ENCODE measurements around the gene CPN2.

The CPN2 gene

DNA sequence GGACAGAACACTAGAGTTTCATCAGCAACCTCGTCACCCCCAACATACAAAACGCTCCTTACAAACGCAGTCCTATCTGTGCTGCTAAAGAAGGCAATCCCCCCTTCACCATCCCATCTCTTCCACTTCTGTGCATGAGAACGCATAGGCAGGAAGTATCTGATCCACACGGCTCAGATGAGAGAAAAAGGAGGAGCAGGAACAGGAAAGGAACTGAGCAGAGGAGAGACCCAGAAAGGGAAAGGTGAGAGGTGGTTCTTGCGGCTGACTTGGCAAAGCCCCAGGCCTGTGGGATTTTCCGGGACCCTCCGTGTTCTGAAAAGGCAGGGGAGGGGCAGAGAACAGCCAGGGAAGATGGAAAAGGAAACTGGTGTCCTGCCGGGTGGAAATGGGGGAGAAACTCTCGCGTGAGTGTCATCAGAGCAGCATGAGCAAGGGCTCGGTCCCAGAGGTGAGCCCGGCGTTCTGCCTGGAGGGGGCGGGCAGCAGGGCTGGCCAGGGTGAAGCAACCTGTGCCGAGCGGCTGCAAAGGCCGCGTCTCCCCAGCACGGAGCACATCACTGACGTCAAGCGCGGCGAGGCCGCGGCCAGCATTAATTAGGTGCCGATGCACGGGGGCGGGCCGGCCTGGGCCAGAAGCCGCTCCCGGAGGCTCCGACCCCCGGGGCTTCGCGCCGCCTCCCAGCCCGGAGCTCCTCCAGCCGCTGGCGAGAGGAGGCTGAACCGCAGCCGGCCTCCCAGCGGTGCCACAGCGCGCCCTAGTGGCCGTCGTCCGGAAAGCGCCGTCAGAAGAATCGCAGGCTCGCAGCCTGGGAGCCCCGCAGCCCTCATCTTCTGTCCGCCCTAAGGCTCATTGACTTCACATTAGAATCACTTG, 35.8 kb downstream of the CPN2 start:
- H3K4me3 ChIP-seq (ENCODE audit: low read depth, low read length), result peak overlapping the region; percentile 5

DNA sequence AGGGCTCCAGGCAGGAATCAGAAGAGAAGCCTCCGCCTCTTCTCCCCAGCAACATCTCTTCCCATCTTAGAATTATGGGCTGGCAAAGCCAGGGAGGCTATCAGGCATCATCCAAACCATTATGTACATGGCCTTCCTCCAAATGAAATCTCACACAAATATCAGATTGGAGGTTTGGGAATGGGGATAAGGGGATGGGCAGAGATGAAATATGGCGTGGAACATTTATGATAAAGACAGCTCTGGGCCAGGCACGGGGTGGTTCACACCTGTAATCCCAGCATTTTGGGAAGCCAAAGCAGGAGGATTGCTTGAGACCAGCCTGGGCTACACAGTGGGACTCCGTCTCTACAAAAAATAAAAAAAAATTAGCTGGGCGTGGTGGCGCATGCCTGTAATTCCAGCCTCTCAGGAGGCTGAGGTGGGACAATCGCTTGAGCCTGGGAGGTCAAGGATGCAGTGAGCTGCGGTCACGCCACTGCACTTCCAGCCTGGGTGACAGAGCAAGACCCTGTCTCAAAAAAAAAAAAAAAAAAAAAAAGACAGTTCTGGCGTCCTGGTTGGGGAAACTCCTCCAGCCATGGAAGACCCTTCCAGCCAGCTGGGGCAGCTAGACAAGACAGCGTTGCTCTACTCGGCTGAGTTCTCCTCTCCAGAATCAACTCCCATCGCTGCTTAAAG, 36.6 kb downstream of the CPN2 start:
- H3K4me3 ChIP-seq (ENCODE audit: low read depth, low read length), result no peak overlapping the region

DNA sequence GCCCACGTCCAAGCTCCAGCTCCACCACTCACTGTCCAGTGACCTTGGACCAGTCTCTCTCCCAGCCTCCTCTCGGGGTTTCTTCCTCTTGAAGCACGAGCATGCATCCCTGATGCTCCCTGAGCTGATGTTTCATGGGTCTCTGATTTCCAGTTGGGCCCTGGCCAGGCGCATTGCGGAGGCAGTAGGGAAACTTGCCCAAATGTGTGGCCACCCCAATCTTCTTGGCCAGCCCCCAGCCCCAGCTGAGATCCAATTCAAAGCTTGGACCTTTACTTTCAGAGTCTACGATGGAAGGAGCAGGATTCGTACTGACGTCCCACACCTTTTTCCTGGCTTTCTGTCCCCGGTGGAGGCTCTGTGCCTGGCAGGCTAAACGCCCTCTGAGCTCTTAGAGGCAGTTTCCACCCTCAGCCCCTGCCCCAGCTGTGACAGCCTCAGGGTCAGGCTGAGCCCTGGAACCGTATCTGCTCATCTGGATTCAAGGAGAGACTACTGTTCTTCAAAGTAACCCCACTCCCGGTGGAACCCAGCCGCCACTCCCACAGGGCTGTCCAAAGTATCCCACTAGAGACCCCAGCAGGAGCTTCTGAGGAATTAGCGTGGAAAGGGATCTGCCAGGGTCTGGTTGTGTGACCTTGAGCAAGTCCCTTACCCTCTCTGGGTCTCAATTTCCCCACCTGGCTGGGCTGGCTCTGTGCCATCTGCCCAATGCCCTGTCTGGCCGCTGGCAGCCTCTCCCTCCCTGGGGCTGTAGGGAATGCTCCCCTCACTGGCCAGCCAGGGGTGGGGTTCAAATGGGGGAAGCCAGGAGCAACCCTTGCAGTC, 37.4 kb downstream of the CPN2 start:
- no peak overlapping the region for H3K4me3 ChIP-seq (ENCODE audit: low read depth, low read length)

DNA sequence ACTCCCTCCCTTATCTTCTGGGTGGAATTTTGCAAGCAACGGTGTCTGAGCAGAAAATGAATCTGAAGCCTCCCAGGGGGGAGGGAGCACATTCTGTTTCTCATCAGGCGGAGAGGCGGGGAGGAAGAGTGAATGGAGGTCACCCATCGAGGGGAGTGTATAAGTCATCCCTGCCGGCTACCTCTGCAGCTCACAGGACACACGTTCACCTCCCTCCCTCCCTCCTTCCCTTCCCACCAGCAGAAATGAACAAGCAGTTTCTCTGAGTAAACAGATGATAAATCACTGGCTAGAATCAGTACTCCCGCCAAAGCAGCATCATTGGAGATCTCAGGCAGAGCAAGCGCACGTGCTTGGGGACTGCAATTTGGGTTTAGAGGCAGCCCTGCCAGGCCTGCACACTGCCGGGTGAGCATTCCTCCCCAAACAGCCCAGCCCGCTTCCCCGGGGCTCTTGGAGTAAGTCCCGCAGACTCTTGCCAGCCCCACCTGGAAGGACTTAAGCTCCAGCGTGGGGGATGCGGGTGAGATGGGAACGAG, 38.3 kb downstream of the CPN2 start:
- no peak overlapping the region for H3K4me3 ChIP-seq (ENCODE audit: low read depth, low read length)

DNA sequence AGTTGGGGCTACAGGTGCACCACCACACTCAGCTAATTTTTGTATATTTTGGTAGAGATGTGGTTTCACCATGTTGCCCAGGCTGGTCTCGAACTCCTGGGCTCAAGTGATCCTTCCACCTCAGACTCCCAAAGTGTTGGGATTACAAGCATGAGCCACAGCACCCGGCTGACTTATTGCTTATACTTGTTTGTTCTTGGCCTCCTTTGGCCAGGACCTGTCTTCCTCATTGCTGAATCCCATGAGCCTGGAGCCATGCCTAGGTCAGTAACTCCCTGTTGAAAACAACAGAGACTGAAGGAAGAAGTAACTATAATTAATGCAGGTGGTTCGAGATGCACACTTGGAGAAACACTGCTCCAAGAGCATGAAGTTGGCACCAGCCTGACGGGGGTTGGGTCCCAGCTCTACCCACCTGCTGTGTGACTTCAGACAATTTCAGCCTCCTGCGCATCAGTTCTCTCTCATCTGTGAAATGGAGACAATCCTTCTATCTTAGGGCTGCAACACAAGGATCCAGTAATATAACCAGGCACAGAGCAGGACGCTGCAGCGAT, 38.9 kb downstream of the CPN2 start:
- H3K4me3 ChIP-seq (ENCODE audit: low read depth, low read length), result no peak overlapping the region

DNA sequence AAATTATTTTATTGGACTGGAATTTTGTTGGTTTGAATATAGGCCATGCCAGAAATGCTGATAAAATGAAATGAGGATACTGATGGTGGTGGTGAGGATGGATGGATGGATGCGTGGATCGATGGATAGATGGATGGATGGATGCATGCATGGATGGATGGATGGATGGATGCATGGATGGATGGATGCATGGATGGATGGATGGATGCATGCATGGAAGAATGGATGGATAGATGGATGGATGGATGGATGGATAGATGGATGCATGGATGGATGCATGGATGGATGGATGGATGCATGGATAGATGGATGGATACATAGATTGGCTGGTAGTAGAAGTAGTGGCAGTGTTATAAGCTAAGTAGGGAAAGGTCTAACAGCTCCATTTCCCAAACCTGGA, 40.1 kb downstream of the CPN2 start:
- no peak overlapping the region for H3K4me3 ChIP-seq (ENCODE audit: low read depth, low read length)

DNA sequence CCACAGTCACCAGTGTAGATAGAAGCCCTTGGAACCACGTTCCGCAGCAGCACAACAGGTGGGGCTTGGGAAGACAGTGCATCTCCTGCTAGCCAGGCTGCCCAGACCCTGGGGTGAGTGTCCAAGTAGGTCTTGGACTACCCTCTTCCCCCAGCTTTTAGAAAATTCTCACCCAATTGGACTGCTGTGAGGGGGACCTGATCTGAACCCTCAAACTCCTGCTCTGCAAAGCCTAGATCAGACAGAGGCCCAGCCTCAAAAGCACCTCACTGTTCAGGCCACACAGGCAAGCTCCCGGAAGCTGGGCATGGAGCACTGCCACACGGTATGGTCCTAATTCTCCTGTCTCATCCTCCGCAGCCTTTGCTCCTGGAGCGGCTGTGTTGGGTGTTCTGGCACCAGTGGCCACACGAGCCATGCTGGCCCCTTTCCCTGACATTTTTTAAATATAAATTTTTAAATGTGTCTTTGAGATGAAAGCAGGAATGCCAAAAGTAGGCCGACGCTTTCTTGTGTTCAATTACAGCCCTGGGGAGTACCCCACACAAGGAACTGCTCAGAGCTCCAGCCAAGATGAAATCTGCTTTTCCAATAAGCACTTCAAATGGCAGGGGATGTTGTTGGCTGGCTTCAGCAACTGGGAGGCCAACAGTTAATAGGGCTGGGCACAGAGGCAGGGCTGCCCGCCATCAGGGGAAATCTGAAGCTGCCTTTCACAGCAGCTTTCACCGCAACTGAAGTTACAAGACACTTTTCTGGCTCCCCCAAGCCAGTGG, 40.9 kb downstream of the CPN2 start:
- no peak overlapping the region for H3K4me3 ChIP-seq (ENCODE audit: low read depth, low read length)

DNA sequence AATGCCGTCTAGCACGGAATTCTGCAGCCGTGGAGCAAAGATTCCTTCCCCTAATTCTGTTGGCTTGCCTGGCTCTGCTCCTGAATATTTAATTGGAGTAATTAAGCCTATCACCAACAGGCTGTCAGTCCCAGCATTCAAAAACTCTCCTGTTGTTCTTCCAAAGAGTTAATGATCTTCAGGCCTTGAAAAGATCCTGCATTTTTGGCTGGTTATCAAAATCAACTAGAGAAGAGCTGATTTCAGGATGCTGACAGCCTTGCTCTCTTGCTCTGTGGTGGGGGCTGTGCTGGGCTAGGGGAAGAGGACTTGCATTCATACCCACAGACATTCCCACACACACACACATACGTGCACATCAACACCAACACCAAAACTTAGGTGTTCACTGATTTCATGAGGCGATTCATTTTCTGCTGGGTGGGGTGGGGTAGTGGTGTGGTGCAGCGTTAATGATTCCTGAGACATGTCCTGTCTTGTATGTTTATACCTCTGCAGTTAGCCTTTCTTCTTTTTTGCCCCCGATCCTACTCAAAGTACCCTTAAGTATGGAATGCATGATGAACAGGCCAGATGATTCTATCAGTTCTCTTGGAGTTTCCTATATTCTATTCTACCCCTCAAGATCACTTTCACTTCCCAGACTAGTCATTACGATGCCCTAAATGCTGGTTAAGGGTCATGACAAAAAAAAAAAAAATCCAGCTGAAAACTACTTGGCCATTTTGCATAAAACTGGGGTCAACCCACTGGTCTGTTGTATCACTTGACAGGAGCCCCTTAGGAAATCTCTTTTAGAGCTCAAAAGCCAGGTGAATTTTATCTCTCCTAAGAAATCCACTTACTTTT, 42.3 kb downstream of the CPN2 start:
- no peak overlapping the region for H3K4me3 ChIP-seq (ENCODE audit: low read depth, low read length)

DNA sequence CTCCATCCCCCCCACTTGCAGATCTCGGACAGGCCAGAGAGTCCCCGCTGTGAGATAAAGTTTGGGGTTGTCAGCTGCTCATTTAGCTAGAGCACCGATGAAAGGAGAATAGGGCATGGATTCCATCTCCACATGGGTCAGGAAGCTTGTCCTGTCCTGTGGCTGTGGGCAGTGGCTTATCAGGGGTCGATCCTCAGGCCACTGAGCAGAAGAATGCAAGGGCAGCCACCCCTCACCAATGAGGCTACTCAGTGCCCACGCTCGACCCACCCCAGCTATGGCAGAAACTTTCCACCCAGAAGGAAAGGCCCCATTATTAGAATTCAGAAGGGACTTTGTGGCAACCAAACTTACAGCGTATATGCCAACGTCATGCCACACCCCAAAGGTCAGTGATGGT, 43.3 kb downstream of the CPN2 start:
- H3K4me3 ChIP-seq (ENCODE audit: low read depth, low read length), result no peak overlapping the region

DNA sequence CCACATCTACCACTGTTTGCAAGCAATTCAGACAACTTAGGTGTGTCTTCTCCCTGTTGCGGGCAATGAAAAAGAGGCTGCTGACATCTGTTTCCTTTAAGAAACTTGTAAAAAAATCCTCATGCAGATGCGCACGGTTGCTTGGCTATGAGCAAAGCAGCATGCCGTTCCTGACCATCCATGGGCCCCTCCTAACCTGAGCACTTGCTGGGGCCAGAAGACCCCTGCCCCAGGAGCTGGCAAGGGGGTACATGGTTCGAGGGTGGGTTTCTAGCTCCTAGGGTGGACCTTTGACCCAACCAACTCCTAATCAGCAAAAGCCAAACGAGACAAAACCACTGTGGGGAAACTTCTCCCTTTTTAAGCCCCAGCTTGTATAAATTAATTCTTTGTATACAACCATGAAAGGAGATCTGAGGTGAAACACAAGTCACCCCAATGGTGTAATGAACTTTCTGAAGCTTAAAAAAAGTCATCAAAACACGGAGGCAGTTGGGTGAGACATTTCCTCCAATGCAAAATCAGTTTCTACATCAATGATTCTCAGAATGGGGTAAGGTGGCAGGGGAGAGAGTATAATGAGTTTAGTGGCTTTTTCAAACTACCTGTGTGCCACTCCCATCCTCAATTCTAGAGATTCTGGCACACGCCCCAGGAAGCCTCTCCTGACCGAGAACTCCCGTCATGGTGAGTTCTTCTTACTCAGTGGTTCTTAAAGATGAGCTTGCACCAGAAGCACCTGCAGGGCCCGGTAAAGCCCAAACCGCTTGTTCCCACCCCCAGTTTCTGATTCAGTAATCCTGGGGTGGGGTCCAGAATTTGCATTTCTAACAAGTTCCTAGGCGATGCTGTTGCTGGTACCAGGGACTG, 44.1 kb downstream of the CPN2 start:
- no peak overlapping the region for H3K4me3 ChIP-seq (ENCODE audit: low read depth, low read length)

DNA sequence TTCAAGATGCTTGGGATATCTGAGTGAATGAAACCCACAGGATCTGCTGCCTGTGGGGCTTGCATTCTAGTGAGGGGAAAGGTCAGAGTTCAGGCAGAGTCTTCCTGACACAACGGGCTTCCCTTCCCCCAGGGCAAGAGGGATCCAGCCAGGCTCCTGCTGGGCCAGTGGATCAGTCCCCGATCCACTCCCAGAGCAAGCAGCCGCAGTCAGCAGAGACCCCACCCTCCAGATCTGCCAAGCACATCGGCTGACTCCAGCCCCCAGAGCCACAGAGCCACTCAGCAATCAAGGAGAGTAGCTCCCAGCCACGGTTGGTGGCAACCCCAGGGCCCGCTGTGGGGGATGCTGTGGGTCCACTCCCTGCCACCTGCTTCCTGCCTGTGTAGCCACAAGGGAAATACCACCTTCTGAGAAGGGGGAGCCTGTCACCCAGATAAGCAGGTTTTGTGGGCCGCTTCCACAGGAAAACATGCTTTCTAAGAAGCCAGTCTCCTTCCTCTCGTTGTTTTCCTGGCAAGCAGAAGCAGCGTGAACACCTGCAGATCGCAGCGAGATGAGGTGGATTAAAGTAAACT, 44.9 kb downstream of the CPN2 start:
- H3K4me3 ChIP-seq (ENCODE audit: low read depth, low read length), result no peak overlapping the region

DNA sequence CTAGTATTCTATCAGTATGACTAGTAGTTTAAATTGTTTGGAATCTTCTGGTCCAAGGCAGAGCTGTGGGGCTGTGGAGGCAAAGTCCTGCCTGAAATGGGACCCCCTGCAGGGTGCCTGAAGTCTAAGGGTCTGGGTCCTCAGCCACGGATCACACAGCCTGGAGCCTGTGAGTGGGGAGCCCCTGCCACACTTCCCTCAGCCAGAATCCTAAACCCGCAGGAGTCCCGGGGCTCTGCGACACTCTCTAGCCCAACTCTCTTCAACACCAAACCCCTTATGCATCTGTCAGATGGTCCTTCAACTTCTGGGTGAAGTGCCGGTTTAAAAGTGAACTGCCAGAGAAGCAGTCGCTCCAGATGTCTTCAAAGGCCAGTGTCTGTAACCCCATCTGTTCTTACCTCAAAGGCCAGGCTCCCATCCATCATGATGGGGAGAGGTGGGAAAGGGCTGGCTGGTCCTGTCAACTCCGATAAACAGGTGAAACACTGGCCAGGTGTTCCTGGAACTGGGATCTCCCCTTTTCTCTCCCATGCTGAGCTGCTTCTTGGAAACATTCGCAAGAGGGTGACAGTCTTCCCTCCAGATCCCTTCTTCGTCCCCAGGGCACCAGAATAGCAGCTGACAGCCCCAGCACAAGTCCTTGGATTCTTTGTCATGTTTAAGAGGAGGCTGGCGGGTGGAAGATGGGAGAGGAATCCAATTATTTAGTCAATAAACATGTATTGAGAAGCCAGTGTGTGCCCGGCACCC, 45.6 kb downstream of the CPN2 start:
- no peak overlapping the region for H3K4me3 ChIP-seq (ENCODE audit: low read depth, low read length)

DNA sequence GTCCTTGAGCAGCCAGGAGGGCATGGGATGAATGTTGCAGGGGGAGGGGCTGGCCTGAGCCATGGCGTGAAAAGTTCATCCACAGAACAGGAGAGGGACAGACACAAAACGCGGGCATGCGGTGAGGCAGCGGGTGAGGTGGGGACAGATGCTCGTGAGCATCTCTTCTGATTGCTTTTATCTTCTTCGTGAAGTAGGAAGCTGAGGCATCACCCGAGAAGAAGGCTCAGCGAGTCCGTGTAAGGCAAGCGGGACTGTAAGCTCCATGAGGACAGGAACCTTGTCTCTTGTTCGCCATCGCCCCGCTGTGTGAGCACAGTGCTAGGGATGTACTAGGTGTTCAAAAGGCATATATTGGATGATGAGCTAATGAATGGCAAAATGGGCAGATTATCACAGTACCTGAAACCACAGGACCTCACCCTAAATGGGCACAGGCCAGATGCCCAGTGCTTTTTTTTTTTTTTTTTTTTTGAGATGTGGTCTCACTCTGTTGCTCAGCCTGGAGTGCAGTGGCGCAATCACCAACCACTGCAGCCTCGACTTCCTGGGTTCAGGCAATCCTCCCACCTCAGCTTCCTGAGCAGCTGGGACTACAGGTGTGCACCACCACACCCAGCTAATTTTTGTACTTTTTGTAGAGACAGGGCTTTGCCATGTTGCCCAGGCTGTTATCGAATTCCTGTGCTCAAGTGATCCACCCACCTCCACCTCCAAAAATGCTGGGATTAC, 46.8 kb downstream of the CPN2 start:
- no peak overlapping the region for H3K4me3 ChIP-seq (ENCODE audit: low read depth, low read length)

DNA sequence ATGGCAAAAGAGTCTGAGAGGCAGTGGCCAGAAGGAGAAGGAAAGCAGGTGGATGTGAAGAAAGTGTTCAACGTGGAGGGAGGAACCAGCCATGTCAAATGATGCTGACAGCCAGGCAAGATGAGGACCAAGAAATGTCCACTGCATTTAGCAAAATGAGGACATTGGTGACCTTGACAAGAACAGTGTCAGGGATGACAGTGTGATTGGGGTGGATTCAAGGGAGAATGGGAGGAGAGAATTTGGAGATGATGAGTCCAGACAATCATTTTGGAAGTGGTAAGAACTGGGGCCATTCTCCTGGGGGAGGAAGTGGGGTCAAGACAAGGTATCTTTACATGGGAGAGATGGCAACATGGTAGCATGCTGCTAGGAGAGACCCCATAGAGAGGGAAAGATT, 47.4 kb downstream of the CPN2 start:
- no peak overlapping the region for H3K4me3 ChIP-seq (ENCODE audit: low read depth, low read length)

DNA sequence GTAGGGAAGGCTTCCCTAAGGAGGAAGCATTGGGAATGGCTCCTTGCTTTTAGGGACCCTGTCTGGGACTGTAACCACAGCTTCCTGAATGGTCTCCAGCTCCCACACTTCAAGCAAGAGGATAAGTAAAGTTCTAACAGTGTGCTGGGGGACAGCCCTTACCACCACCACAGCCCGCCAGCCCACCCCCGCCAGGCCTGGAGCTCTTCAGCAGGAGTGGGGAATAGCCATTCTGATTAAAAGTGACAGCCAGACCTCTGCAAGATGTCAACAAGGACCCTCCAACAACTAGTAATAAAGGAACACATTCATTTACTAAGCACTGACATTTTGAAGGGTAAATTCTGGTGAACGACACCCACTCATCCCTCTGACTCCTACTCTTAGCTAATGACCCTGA, 49.4 kb downstream of the CPN2 start:
- H3K4me3 ChIP-seq (ENCODE audit: low read depth, low read length), result no peak overlapping the region

DNA sequence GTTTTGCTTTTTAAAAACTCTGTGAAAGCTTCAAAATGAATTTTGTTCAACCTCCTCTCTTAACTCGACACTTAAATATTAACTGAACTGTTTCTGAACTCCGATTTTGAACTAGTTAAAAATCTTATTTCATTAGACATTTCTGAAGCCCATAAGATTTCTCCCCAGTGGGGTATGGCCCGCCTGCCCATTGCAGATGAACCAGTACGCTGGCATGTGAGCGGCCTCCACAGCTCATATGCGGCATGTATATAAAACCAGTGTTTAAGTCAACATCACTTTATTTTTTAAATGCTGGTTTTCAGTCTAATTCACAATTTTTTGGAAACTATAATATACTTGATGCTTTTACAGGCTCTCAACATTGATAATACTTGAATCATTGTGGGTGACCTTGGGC, 50.2 kb downstream of the CPN2 start:
- no peak overlapping the region for H3K4me3 ChIP-seq (ENCODE audit: low read depth, low read length)

DNA sequence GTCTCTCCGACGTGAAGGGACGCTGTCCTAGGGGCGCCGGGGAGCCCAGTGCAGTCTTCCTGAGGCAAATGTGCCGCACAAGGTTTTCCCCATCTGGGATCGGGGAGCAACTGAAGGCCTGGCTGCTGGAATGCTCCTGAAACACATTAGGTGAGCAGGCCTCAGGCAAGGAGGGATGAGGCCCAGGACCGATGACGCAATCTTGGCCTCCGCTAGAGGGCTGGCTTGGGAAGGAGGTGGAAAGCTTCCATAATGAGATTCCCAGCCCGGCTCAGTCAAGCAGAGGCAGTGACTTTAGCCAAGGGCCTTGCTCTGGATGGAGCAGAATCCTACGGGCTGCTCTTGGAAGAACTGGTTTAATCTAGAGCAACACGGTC, 50.8 kb downstream of the CPN2 start:
- no peak overlapping the region for H3K4me3 ChIP-seq (ENCODE audit: low read depth, low read length)
